GM12878 (cell line): Measurements from ENCODE around the gene SLC2A4. TPM values are rescaled to one million over a fixed set of nuclear protein-coding genes. Genes with fewer than 3 reads are reported as not detected.

Experiments
- ATF3 ChIP-seq: IDR thresholded peaks from 2 replicates; pipeline ENCODE4 v1.6.1; 2011; ENCODE audit warnings: low read depth, mild to moderate bottlenecking, low read length, moderate library complexity, borderline replicate concordance; ENCODE audit errors: extremely low read depth
- BCL11A ChIP-seq: IDR thresholded peaks from 2 replicates; pipeline ENCODE4 v1.6.1; 2011; ENCODE audit warnings: low read depth, low read length
- CBFB ChIP-seq: IDR thresholded peaks from 2 replicates; pipeline ENCODE4 v1.6.1; 2016; ENCODE audit warnings: antibody characterized with exemption, low read depth
- CEBPB ChIP-seq, 2 experiments: fragments of 150-350 bp in 1 of 2; IDR thresholded peaks; 2 replicates each; pipeline ENCODE4 v1.6.1; 2012 to 2014; ENCODE audit warnings: low read depth in 2 of 2, low read length in 2 of 2, borderline replicate concordance in 1 of 2, inconsistent platforms in 1 of 2
- GATAD2B ChIP-seq: fragments of 450-650 bp; conservative IDR thresholded peaks from 2 replicates; pipeline ENCODE4 v1.6.1; 2017; ENCODE audit warnings: low read depth, mild to moderate bottlenecking, moderate library complexity
- HCFC1 ChIP-seq: fragments of 150-350 bp; IDR thresholded peaks from 2 replicates; pipeline ENCODE4 v1.6.1; 2014; ENCODE audit warnings: low read length
- JUND ChIP-seq: IDR thresholded peaks from 2 replicates; pipeline ENCODE4 v1.6.1; 2012; ENCODE audit warnings: low read depth, mild to moderate bottlenecking, low read length, improper control_type of control experiment, moderate library complexity
- KDM1A ChIP-seq: fragments of 200-600 bp; sonication (generic); IDR thresholded peaks from 2 replicates; pipeline ENCODE4 v1.6.1; 2016; ENCODE audit warnings: borderline replicate concordance
- KLF5 ChIP-seq: fragments of 450-650 bp; IDR thresholded peaks from 2 replicates; pipeline ENCODE4 v1.6.1; 2014; ENCODE audit warnings: mild to moderate bottlenecking; ENCODE audit not compliant: partially characterized antibody
- MAX ChIP-seq: IDR thresholded peaks from 2 replicates; pipeline ENCODE4 v1.6.1; 2012; ENCODE audit warnings: low read depth, low read length, improper control_type of control experiment
- NR2C1 ChIP-seq: fragments of 450-650 bp; IDR thresholded peaks from 2 replicates; pipeline ENCODE4 v1.6.1; 2017; ENCODE audit warnings: antibody characterized with exemption, mild to moderate bottlenecking, moderate library complexity
- RELB ChIP-seq: fragments of 450-650 bp; IDR thresholded peaks from 2 replicates; pipeline ENCODE4 v1.6.1; 2017; ENCODE audit warnings: low read depth, mild to moderate bottlenecking, moderate library complexity
- SIN3A ChIP-seq: IDR thresholded peaks from 2 replicates; pipeline ENCODE4 v1.6.1; 2012; ENCODE audit warnings: low read depth, low read length, improper control_type of control experiment
- SIX5 ChIP-seq: IDR thresholded peaks from 2 replicates; pipeline ENCODE4 v1.6.1; 2011; ENCODE audit warnings: mild to moderate bottlenecking, low read depth, low read length, moderate library complexity; ENCODE audit not compliant: severe bottlenecking
- SP1 ChIP-seq: IDR thresholded peaks from one replicate; pipeline ENCODE4 v1.6.1; 2011; ENCODE audit warnings: low read depth, low read length
- STAT3 ChIP-seq: IDR thresholded peaks from 2 replicates; pipeline ENCODE4 v1.6.1; 2011; ENCODE audit warnings: low read depth, low read length, improper control_type of control experiment
- YBX1 ChIP-seq: fragments of 450-650 bp; IDR thresholded peaks from 2 replicates; pipeline ENCODE4 v1.6.1; 2016; ENCODE audit warnings: antibody characterized with exemption
- ZBTB4 ChIP-seq: fragments of 450-650 bp; formaldehyde crosslinking; IDR thresholded peaks from 2 replicates; pipeline ENCODE4 v1.4.0; 2022; ENCODE audit warnings: mild to moderate bottlenecking, moderate library complexity
- ZNF217 ChIP-seq: fragments of 450-650 bp; IDR thresholded peaks from 2 replicates; pipeline ENCODE4 v1.6.1; 2017; ENCODE audit warnings: antibody characterized with exemption, mild to moderate bottlenecking
- polyA plus RNA-seq, 11 experiments: library from polyadenylated mRNA; depleted of rRNA in 4 of 11; unstranded in 6 of 11; stranded (reverse) in 5 of 11; fragments of >200 nt; fragmentation: Nextera tagmentation in 4 of 11; fragmentation: Illumina TruSeq in 1 of 11; extraction: Ambion mirVana in 4 of 11; extraction: Trizol in 1 of 11; gene quantifications; 1 replicate in 1 of 11; 2 replicates in 10 of 11; pipeline versions ENCODE4 v1.2.1 to v1.2.3, GENCODE V29; 2011 to 2016; ENCODE audit warnings: inconsistent platforms in 2 of 11, missing spikeins in 2 of 11, low read depth in 1 of 11
- total RNA-seq, 4 experiments: library from RNA; depleted of rRNA in 3 of 4; stranded (reverse); fragments of >200 nt in 3 of 4; fragmentation: Illumina TruSeq in 1 of 4; extraction: Trizol in 1 of 4; gene quantifications; 2 replicates each; pipeline versions ENCODE4 v1.2.1 to v1.2.3, GENCODE V29; 2013 to 2021
- TF ChIP-seq, protein P1 (sequence below): fragments of 150-350 bp; IDR thresholded peaks from 2 replicates; pipeline ENCODE4 v1.6.1; 2016; ENCODE audit warnings: low read depth, low read length

Gene SLC2A4
- total and polyA plus RNA-seq, 10 of the 15 experiments (the other 5 are each of a cell fraction or from before 2014, with no cell fraction given), result 0.03 to 0.23 (median 0.04) TPM; not detected in 4

DNA sequence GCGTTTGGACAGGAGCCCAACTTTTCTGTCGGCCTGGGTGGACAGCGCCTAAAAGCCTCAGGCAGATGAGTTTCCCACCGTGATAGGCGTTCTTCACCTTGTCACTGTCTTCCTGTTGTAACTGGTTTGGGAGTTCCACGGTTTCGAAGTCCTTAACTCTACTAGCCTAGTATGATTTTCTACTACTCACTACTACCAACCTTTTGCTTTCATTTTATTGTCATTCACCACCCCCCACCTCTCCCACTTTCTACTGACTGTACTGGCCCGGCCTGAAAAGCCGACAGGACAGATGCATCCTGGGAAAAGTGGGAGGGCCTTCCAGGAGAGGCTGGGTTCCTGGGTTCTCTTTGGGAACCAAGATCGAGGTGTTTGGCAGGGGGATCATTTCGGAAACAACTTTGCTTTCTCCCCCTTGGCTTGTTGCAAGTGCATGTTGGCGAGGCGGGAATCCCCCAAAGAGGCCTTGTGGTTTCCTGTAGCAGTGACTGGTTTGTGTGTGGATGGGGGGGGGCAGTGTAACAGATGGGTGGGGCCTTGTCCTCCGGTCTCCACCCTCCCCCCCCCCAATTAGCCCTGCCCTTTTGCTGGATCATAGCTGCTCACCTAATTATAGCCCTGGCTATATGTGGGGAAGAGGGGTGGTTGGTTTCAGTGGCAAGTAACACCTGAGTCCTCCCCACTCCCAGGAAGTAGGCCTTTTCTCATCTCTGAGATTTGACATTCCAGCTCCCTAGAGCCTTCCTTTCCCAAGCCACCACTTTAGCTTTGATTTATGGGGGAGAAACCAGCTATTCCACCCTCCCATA is 27.3 kb downstream of the SLC2A4 start (continued):
- TF ChIP-seq HCFC1, result peak; percentile 49; the same call in 1 of the 2 replicates
- TF ChIP-seq CEBPB (IDR thresholded peaks at IDR 0.05; ENCODE audit: borderline replicate concordance in 1 of 2, low read depth in 2 of 2, low read length in 2 of 2), result no peak
- TF ChIP-seq RELB, result peak; percentile 76; the same call in 1 of the 2 replicates
- TF ChIP-seq SIX5, result no peak
- TF ChIP-seq KLF5, result no peak
- 0 out of 2 replicates have a peak, but pooled peaks have one; percentile 25 for TF ChIP-seq STAT3
- peak; percentile 61 for TF ChIP-seq SIN3A
- 0 out of 2 replicates have a peak, but pooled peaks have one; percentile 20 for TF ChIP-seq GATAD2B
- no peak for TF ChIP-seq JUND
- TF ChIP-seq, protein P1, sequence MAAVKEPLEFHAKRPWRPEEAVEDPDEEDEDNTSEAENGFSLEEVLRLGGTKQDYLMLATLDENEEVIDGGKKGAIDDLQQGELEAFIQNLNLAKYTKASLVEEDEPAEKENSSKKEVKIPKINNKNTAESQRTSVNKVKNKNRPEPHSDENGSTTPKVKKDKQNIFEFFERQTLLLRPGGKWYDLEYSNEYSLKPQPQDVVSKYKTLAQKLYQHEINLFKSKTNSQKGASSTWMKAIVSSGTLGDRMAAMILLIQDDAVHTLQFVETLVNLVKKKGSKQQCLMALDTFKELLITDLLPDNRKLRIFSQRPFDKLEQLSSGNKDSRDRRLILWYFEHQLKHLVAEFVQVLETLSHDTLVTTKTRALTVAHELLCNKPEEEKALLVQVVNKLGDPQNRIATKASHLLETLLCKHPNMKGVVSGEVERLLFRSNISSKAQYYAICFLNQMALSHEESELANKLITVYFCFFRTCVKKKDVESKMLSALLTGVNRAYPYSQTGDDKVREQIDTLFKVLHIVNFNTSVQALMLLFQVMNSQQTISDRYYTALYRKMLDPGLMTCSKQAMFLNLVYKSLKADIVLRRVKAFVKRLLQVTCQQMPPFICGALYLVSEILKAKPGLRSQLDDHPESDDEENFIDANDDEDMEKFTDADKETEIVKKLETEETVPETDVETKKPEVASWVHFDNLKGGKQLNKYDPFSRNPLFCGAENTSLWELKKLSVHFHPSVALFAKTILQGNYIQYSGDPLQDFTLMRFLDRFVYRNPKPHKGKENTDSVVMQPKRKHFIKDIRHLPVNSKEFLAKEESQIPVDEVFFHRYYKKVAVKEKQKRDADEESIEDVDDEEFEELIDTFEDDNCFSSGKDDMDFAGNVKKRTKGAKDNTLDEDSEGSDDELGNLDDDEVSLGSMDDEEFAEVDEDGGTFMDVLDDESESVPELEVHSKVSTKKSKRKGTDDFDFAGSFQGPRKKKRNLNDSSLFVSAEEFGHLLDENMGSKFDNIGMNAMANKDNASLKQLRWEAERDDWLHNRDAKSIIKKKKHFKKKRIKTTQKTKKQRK, result no peak
- TF ChIP-seq ZBTB4 (CRISPR knock-in tag), result no peak
- TF ChIP-seq ZNF217, result no peak
- no peak for TF ChIP-seq YBX1
- no peak for TF ChIP-seq NR2C1
- no peak for TF ChIP-seq KDM1A
- TF ChIP-seq ATF3, result no peak
- TF ChIP-seq MAX, result no peak
- TF ChIP-seq BCL11A, result no peak; the same call in 1 of the 2 replicates
- TF ChIP-seq CBFB, result peak; percentile 91
- peak; percentile 44 for TF ChIP-seq SP1
